H1 (cell line): ENCODE data around the gene SPDYC. TPM values are rescaled to one million over a fixed set of nuclear protein-coding genes. Genes with fewer than 3 reads are reported as not detected.

Source experiments
- ATF3 ChIP-seq: IDR thresholded peaks from 2 replicates; pipeline ENCODE4 v1.6.1; 2011; ENCODE audit warnings: low read depth, mild to moderate bottlenecking, low read length; ENCODE audit not compliant: insufficient read depth
- BRCA1 ChIP-seq: IDR thresholded peaks from 2 replicates; pipeline ENCODE4 v1.6.1; 2012; ENCODE audit warnings: low read depth, low read length, improper control_type of control experiment
- CHD1 ChIP-seq: IDR thresholded peaks from 2 replicates; pipeline ENCODE4 v1.6.1; 2012; ENCODE audit warnings: low read depth, low read length, improper control_type of control experiment
- E2F6 ChIP-seq: IDR thresholded peaks from 2 replicates; pipeline ENCODE4 v1.6.1; 2012; ENCODE audit warnings: inconsistent platforms
- EP300 ChIP-seq, 2 experiments: IDR thresholded peaks; 1 replicate in 1 of 2; 2 replicates in 1 of 2; pipeline ENCODE4 v1.6.1; 2011 to 2012; ENCODE audit warnings: low read depth in 2 of 2, low read length in 2 of 2, mild to moderate bottlenecking in 2 of 2, borderline replicate concordance in 1 of 2, inconsistent platforms in 1 of 2, moderate library complexity in 1 of 2
- GTF2F1 ChIP-seq: IDR thresholded peaks from 2 replicates; pipeline ENCODE4 v1.6.1; 2012; ENCODE audit warnings: low read depth, low read length, improper control_type of control experiment, borderline replicate concordance
- HDAC6 ChIP-seq: IDR thresholded peaks from one replicate; pipeline ENCODE4 v1.7.1; 2012; ENCODE audit warnings: low read depth, mild to moderate bottlenecking, inconsistent platforms, low read length, moderate library complexity
- JUND ChIP-seq: IDR thresholded peaks from 2 replicates; pipeline ENCODE4 v1.6.1; 2011; ENCODE audit warnings: mild to moderate bottlenecking, improper control_type of control experiment, low read length
- NANOG ChIP-seq: IDR thresholded peaks from 2 replicates; pipeline ENCODE4 v1.6.1; 2011; ENCODE audit warnings: low read length, low read depth, mild to moderate bottlenecking, inconsistent platforms; ENCODE audit not compliant: insufficient read depth, poor library complexity, severe bottlenecking
- NRF1 ChIP-seq: IDR thresholded peaks from 2 replicates; pipeline ENCODE4 v1.6.1; 2011; ENCODE audit warnings: mild to moderate bottlenecking, low read depth, low read length, improper control_type of control experiment
- RAD21 ChIP-seq, 2 experiments: IDR thresholded peaks in 1 of 2; conservative IDR thresholded peaks in 1 of 2; 2 replicates each; pipeline ENCODE4 v1.6.1; 2011; ENCODE audit warnings: low read depth in 2 of 2, low read length in 2 of 2, improper control_type of control experiment in 1 of 2, inconsistent platforms in 1 of 2, mild to moderate bottlenecking in 1 of 2, moderate library complexity in 1 of 2
- RBBP5 ChIP-seq: IDR thresholded peaks from 2 replicates; pipeline ENCODE4 v1.7.1; 2012; ENCODE audit warnings: low read depth, mild to moderate bottlenecking, inconsistent platforms, low read length, moderate library complexity, borderline replicate concordance
- RNF2 ChIP-seq: fragments of 200-900, 300-1000 bp; sonication (generic); IDR thresholded peaks from 2 replicates; pipeline ENCODE4 v1.7.1; 2016; ENCODE audit warnings: borderline replicate concordance, low read depth, mild to moderate bottlenecking, antibody characterized with exemption, low read length; ENCODE audit not compliant: poor library complexity, severe bottlenecking; ENCODE audit errors: missing control alignments
- SIRT6 ChIP-seq: IDR thresholded peaks from one replicate; pipeline ENCODE4 v1.7.1; 2012; ENCODE audit warnings: low read length, inconsistent platforms
- SRF ChIP-seq: IDR thresholded peaks from 2 replicates; pipeline ENCODE4 v1.6.1; 2011; ENCODE audit warnings: mild to moderate bottlenecking, low read depth, low read length, moderate library complexity
- SUZ12 ChIP-seq: fragments of 200-600 bp; sonication (generic); IDR thresholded peaks from 2 replicates; pipeline ENCODE4 v1.6.1; 2012; ENCODE audit warnings: mild to moderate bottlenecking, inconsistent platforms, low read length, moderate library complexity, mixed read lengths
- TCF12 ChIP-seq: IDR thresholded peaks from 2 replicates; pipeline ENCODE4 v1.6.1; 2011; ENCODE audit warnings: low read depth, mild to moderate bottlenecking, low read length
- TEAD4 ChIP-seq: IDR thresholded peaks from 2 replicates; pipeline ENCODE4 v1.6.1; 2012; ENCODE audit warnings: low read depth, low read length, inconsistent platforms, mixed read lengths
- YY1 ChIP-seq: IDR thresholded peaks from 2 replicates; pipeline ENCODE4 v1.6.1; 2011; ENCODE audit warnings: low read depth, mild to moderate bottlenecking, low read length
- ZNF274 ChIP-seq: IDR thresholded peaks from 2 replicates; pipeline ENCODE4 v1.7.0; 2012; ENCODE audit warnings: low read length, borderline replicate concordance; ENCODE audit errors: extremely low read depth
- polyA plus RNA-seq, 7 experiments: library from polyadenylated mRNA; depleted of rRNA in 3 of 7; stranded (reverse) in 5 of 7; unstranded in 2 of 7; fragments of >200 nt in 5 of 7; fragments of 200-250 nt in 2 of 7; gene quantifications; 1 replicate in 5 of 7; 2 replicates in 1 of 7; 4 replicates in 1 of 7; pipeline versions ENCODE4 v1.2.1 to v1.2.3, GENCODE V29; 2011 to 2013; ENCODE audit warnings: missing spikeins in 2 of 7, mixed read lengths in 2 of 7
- total RNA-seq: library from RNA; stranded (reverse); fragmentation: NEBNext Ultra II Directional; extraction: Animal tissue kit (Norgen Biotek cat#: 25700); gene quantifications from 2 replicates; pipeline ENCODE4 v1.2.1, GENCODE V29; 2021

Gene SPDYC
- total and polyA plus RNA-seq, 2 of the 8 experiments (the other 6 are each of a cell fraction or from before 2014, with no cell fraction given), result 0.15 TPM; not detected in 1

GRCh38 chr11:65121865-65122696, 48.0 kb upstream of the SPDYC start, which contains the start of the genes FAU and MRPL49 (continued):
- TF ChIP-seq RNF2 (no peak), ZNF274 (no peak), YY1 (peak; percentile 94), NANOG (no peak), EP300 (IDR thresholded peaks at IDR 0.05; ENCODE audit: borderline replicate concordance in 1 of 2, low read depth in 2 of 2, low read length in 2 of 2) (no peak), SIRT6 (no peak), NRF1 (peak; percentile 59), ATF3 (peak; percentile 68; the same call in 1 of the 2 replicates), RAD21 (IDR thresholded peaks at IDR 0.05 in 1 of 2, conservative IDR thresholded peaks at IDR 0.05 in 1 of 2; ENCODE audit: low read depth in 2 of 2, low read length in 2 of 2) (no peak), SUZ12 (no peak), CHD1 (no peak), RBBP5 (peak; percentile 81; the same call in 1 of the 2 replicates), TCF12 (no peak), SRF (peak; percentile 63; the same call in 1 of the 2 replicates), E2F6 (no peak; the same call in 1 of the 2 replicates), GTF2F1 (0 out of 2 replicates have a peak, but pooled peaks have one; percentile 30), TEAD4 (peak; percentile 74), HDAC6 (no peak), BRCA1 (peak; percentile 32; the same call in 1 of the 2 replicates), JUND (peak; percentile 15; the same call in 1 of the 2 replicates)
